DMS53 treated with DMSO at 0.1 percent for 48 hours (cell line): ENCODE data around the gene PLCH1.
"Not testable (repeated sequence)": the region's sequence is repeated elsewhere in the genome, so short reads cannot be mapped to it uniquely, and the experiment has no call there.

ENCODE experiments used
- DNase-seq: peaks from one replicate; lab custom pipeline; 2025; ENCODE audit not compliant: unreplicated experiment; lab: John Stamatoyannopoulos, UW

The PLCH1 gene

DNA sequence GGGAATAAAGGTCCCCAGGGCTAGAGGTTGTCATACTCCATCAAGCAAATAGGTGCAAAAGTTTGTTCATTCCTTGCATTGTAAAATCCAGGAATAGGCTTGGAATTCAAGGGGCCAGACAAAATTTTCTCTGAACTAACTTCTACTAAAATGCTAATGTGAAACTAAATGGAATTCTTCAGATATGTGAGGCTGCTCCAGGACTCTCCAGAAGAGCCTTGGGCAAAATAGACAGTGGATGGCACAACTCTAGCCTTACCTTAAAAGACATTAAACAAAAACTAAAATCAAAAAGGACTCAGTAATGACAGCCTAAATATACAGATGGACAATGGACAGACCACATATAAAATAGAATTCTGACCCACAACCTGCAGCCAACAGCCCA lies 320.6 kb downstream of the PLCH1 start:
- DNase-seq = no peak

DNA sequence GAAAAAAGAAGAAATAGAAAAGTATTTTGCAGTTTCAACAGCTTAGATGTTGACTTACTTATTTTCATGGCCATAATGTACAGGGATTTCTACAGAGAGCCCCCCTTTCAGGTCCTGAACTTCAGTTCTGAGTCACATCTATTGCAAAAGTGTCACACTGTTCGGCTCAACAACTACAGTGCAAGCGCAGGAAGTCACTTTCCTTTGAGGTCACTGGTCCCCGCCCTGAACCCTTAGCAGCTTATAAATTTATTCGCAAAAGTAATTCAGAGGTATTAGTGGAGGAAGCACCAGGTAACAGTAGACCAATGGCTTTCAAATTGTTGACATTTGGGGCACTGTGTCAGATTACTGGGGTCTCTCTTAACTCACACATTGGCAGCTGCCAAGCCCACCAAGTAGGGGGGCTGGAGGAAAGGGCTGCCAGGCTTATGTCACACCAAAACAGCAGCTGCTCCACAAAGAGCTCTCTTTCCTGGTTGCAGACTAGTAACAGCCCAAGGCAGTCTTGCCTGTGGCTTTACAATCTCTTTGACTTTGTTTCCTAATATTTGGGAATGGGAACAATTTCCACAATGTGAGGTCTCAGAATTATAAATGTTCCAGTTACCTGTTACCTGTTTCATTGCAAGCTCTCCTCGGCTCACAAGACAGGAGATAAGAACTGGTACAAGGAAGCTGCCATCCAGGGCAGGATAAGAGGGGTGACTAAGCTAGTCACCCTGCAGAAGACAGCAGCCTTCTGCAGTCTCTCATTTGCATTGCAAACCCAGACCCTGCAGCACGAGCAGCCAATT lies 321.1 kb downstream of the PLCH1 start:
- no peak for DNase-seq

GRCh38 chr3:155420881-155421486 lies 323.9 kb downstream of the PLCH1 start:
- no peak for DNase-seq

DNA sequence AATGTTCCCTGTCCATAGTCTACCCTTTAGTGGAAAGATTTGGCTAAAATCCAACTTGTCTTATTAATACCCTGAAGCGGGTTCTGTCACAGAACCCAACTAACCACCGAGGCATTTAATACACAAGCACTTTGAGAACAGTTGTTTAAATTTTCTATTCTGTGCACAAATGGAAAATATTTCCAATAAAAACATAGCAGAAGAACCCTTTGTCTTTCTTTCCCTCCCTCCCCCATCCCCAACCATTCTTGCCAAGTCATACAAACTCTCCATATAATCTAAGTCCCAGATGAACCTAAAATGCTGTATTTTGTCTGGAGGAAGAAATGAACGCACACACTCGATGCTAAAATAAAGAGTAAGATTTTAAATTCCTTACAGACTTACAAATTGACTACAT lies 324.5 kb downstream of the PLCH1 start:
- DNase-seq = no peak

DNA sequence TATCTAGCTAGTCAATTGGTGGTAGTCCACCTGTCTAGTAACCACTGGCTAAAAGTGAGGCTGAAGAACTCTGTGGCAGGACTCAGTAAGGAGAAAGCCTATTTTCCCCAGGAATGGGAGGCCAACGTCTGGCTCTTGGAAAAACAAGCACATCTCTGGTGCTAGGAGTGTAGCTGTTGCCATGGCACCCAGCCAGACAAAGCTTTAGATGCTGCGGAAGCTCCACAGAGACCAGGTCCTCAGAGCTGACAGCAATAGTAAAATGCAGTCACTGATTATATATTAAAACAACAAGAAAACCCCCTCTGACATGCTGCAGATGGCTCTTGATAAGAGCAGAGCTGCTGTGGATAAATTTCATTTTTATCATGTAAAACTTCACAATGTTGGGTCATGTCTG lies 326.5 kb downstream of the PLCH1 start:
- DNase-seq = no peak

- DNase-seq = no peak
These were observed 327.8 kb downstream of the PLCH1 start for GRCh38 chr3:155417119-155417517.

DNA sequence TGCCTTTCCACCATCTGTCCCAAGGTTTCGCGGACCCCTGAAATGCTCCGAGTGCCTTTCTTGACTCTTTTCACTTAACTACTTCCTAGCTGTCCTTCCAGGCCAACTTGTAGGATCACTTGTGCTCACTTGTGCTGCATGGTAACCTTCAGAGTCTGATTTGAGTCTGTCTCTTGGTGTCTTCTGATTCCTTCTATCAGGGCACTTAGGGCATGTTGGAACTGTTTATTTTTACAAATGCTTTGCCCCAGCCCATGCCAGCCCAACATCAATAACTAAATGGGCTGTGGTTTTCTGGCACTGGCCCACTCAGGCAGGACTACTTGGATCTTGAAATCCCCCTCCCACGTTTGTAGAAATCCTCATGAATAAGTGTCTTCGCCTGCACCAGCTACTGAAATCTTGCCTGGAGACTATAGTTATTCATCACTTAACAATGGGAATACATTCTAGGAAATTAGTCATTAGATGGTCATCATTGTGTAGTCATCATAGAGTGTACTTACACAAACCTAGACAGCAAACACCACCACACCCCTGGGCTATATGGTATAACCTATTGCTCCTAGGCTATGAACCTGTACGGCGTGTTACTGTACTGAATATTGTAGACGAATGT lies 328.3 kb downstream of the PLCH1 start:
- DNase-seq = no peak

DNA sequence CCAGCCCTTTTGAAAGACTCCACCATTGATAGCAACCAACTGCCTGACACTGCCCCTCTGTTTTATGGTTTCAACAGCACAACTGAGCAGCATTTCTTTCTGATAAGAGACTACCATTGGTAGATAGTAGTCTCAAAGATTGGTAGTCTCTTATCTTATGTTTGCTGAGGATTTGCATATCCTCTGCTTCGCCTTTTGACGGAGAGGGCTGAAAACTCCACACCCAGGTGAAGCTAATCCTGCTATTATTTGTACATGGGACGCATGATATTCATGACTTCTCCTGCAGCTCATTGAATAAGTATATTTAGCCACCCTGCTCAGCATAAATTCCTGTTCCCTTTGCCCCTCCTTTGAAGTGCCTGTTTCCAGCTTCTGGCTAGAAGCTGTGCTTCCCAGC lies 332.0 kb downstream of the PLCH1 start:
- DNase-seq = no peak

DNA sequence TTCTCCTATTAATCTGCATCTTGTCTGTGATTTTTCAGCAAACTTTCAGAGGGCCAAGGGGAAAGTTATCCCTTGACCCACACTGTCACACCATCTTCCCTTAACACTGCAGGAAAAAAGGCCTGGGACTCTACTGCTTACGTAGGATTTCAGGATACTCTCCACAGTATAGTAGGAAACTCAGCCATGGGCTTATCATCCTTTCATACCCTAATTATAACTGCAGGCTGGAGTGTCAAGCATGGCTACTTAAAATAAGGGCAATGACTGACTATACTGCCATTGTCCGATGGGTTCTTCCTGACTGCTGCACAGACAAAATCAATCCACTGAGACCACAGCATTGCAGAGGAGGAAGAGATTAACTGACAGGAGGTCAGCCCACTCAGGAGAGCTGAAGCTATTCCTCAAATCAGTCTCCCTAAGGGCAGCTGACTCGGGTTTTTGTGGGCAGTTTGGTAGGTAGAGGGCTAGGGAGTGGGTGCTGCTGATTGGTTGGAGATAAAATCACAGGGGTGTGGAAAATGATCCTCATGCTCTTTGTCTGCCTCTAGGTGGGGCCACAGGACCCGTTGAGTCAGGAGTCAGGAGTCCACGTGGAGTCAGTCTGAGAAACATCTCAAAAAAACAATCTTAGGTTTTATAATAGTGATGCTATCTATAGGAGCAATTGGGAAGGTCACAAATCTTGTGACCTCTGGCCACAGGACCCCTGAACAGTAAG lies 333.2 kb downstream of the PLCH1 start:
- DNase-seq = no peak

- DNase-seq = no peak
These were observed 335.5 kb downstream of the PLCH1 start for GRCh38 chr3:155409336-155409735.

DNA sequence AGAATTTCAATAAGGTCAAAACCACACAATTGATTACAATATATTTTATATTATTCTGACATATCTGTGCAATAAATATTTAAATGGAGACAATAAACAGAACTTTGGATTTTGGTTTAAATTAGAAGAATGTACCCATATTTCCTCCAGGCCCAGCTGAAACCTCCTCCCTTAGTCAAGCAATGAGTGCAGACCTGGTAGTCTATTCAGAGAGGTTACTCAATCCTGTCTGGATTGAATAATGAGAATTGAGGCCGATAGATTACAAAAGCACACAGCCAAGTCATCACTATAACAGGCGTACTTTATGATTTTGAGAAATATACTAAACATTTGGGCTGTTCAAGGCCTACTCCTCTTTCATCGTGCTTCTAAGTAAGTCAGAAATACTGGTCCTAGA lies 336.9 kb downstream of the PLCH1 start:
- no peak for DNase-seq

DNA sequence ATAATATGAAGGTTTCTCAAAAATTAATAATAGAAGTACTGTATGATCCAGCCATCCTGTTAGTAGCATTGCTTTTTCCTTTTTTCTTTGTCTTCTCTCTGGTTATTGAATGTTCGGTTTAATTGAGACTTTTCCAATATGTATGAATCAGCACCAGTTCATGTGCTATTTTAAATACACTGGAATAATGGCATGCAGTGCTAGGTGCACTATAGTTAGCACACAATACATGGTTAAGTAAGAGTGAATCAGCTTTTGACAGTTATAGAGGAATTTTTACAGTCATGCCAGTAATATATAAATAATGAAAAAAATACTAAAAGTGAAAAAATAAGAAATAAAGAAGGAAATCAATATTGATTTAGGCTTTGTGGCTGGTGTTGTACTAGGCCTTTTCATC lies 337.5 kb downstream of the PLCH1 start:
- DNase-seq = no peak

DNA sequence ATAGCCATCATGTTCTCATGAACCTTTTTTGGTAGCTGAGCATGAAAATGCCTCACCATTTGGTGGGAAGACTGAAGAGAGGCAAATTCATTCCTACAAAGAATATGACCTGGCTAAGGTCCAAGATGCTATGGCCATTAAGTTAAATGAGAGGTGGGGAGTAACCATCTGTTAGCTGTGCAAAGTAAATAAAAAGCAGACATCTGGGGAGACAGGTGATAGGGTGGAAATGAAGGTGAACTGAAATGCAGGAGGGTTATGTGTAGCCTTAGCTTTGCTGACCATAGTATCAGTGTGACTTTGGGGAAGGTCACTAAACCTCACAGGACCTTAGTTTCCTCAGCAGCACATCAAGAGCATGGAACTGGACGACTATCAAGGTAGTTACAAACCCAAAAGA lies 340.4 kb downstream of the PLCH1 start:
- DNase-seq = peak; percentile 20

GRCh38 chr3:155402656-155403055 lies 342.2 kb downstream of the PLCH1 start:
- DNase-seq = no peak

DNA sequence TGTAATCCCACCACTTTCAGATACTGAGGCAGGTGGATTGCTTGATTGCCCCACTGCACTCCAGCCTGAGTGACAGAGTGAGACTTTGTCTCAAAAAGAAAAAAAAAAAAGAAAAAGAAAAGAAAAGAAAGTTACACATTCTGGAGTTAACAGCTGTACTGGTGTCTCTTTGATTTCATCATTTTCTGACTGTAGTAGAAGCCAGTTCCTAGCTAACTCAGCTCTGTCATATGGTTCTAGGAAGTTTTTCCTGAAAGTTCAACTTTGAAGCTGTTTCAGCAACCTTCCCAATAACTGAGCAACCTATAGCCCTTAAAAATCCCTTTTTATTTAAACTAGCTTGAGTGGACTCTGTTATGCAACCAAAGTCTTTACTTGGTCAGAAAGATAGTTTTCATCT lies 346.8 kb downstream of the PLCH1 start:
- no peak for DNase-seq

GRCh38 chr3:155394896-155395295 lies 350.0 kb downstream of the PLCH1 start:
- not testable (repeated sequence) for DNase-seq

GRCh38 chr3:155394240-155394639 lies 350.6 kb downstream of the PLCH1 start:
- DNase-seq = no peak

- no peak for DNase-seq
These were observed 351.6 kb downstream of the PLCH1 start for GRCh38 chr3:155393316-155393715.

DNA sequence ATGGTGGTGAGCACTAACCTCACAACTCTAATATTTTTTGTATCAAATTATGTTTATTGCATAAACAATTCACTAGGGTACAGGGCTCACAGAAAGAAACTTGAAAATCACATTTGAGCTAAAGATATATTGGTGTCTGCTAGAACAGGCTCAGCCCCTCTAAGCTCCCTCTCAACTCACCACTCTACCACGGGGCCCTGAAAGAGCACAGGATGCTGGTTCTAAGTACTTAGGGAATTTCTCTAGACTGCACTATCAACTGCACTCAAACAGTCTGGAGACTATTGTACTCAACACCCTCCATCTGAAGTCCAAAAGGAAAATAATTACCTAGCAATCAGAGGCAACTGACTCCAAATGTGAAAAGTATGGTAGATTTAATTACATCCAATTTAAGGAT lies 352.7 kb downstream of the PLCH1 start:
- no peak for DNase-seq

DNA sequence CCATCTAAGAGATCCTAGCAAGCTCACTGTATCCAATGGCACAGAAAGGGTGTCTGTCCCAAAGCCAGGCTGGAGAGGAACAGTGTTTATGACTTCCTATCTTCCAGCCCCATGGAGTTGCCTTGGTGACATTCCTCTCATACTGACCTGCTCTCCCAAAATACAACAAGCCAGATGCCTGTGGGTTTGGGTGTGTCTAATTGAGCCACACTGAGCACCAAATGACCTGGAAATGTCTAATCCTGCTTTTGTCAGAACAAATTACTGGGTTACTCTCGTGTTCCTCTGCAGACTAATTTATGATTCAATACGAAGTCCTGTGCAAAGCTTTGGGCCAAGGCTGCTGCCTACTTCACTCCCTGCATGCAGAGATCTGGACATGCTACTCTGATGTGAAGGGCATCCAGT lies 353.3 kb downstream of the PLCH1 start:
- no peak for DNase-seq

DNA sequence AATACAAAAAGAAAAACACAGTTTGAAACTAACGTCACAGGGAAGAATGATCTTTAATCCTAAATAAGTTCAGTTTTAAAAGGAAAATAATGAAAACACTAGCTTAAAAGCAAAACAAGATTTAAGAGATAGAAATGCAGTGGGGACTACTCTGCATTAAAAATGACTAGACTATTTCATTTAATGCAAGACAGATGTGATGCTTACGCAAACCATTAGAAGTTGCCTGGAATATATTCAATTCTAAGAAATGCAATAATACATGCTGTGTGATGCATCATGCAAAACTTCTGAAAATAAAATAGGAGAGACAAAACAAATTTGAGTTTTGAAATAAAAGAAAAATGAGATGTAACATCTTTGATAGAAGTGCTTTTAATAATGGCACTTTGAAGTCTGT lies 353.8 kb downstream of the PLCH1 start:
- DNase-seq = no peak

DNA sequence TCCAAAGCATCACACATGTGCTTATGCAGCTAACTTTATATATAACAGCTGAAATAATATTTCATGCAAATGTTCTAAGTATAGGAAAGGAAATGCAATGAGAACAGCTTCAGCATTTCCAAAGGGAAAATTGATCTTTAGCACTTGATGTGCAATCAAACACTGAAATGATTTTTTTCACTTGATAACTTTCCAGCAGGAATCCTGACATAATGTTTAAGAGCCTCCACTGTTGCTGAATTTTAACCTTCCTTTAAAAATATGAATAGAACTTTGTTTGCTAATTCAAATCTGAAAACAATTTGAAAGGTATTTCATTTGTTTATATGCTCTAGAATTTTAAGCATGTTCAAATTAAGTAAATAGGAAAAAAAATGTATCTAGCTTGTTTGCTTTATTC lies 354.5 kb downstream of the PLCH1 start:
- no peak for DNase-seq
